Inflammatory macrophage (primary cell): ENCODE measurements around the gene BEAN1.
A peak's percentile ranks its signal among the peaks of the same experiment; 100 is the strongest.

Experiments used
- DNase-seq, 2 donors: peaks; one replicate each; pipeline ENCODE4 v3.0.0-alpha.2; 2020 to 2022

Gene BEAN1

GRCh38 chr16:66395806-66396555 lies 31.1 kb upstream of the BEAN1 start:
- DNase-seq = no peak

- DNase-seq = no peak
Measured at GRCh38 chr16:66397736-66398433, 29.2 kb upstream of the BEAN1 start.

GRCh38 chr16:66399031-66399430 lies 28.1 kb upstream of the BEAN1 start:
- DNase-seq = no peak

- no peak for DNase-seq
Measured at GRCh38 chr16:66399930-66400329, 27.2 kb upstream of the BEAN1 start.

- no peak for DNase-seq
Measured at GRCh38 chr16:66400503-66401380, 26.4 kb upstream of the BEAN1 start.

GRCh38 chr16:66401610-66402009 lies 25.5 kb upstream of the BEAN1 start:
- no peak for DNase-seq

- no peak for DNase-seq
Measured at GRCh38 chr16:66402166-66402565, 24.9 kb upstream of the BEAN1 start.

GRCh38 chr16:66402591-66403230 lies 24.4 kb upstream of the BEAN1 start:
- no peak for DNase-seq

GRCh38 chr16:66403531-66404145 lies 23.5 kb upstream of the BEAN1 start:
- DNase-seq = no peak

GRCh38 chr16:66405057-66405783 lies 21.9 kb upstream of the BEAN1 start:
- no peak for DNase-seq

- DNase-seq = peak; percentile 75 to 82
Measured at GRCh38 chr16:66406534-66407221, 20.4 kb upstream of the BEAN1 start.

GRCh38 chr16:66408163-66409048 lies 18.7 kb upstream of the BEAN1 start:
- DNase-seq = peak; percentile 62 to 63

- DNase-seq = no peak
Measured at GRCh38 chr16:66409156-66409555, 17.9 kb upstream of the BEAN1 start.

GRCh38 chr16:66412182-66412581 lies 14.9 kb upstream of the BEAN1 start:
- no peak for DNase-seq

GRCh38 chr16:66414891-66415290 lies 12.2 kb upstream of the BEAN1 start:
- no peak for DNase-seq

GRCh38 chr16:66416136-66416535 lies 11.0 kb upstream of the BEAN1 start:
- DNase-seq = no peak

GRCh38 chr16:66416939-66417700 lies 10.0 kb upstream of the BEAN1 start:
- DNase-seq = peak; percentile 60 to 68

GRCh38 chr16:66418165-66418962 lies 8.7 kb upstream of the BEAN1 start:
- DNase-seq = peak; percentile 18 to 66
